GM12874 (cell line): ENCODE measurements around the gene SEC14L1.

Experiments
- CTCF ChIP-seq: IDR thresholded peaks from 2 replicates; pipeline ENCODE4 v1.5.1; 2011; ENCODE audit warnings: low read depth, mild to moderate bottlenecking, control low read depth, low read length, moderate library complexity; ENCODE audit not compliant: insufficient read depth

Gene SEC14L1

DNA sequence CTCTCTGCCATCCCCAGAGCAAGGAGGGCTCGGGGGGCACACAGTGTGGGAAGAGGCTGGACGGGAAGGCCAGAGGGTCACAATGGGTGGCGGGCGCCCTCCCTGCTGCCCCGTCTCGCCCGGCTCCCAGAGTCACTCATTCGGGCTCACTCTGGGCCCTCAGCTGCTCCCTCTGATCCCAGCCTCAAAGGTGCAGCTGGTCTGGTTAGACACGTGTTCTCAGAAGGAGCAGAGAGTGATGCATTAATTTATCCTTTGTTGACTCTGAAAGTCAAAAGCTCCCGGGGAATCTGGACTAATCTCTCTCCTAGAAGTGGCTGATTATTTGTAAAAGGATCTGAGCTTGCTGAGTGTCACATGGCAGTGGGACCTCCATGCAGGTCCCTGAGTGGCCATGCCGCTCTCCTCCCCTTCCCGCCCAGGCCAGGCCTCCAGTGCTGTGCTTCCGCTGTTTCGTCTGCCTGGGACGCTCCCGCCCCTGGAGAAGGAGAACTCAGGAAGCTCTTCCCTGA is 87.5 kb downstream of the SEC14L1 start:
- no peak for TF ChIP-seq CTCF

DNA sequence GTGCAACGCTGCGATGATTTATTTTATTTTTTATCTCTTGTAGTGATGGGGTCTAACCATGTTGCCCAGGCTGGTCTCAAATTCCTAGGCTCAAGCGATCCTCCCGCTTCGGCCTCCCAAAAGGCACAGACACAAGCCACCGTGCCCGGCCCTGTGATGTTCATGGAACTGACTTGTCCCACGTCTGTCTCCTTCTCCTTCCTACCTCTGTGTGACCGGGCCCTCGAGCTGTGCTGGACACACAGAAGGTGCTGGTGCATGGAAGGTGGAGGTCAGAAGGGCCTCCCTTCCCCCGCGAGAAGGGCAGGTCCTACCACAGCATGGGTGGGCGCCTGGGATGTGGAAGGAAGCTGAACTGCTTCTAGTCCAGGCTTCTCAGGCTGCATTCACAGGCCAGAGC is 88.0 kb downstream of the SEC14L1 start:
- no peak for TF ChIP-seq CTCF

GRCh38 chr17:77229786-77230435 is 89.1 kb downstream of the SEC14L1 start:
- TF ChIP-seq CTCF: no peak

DNA sequence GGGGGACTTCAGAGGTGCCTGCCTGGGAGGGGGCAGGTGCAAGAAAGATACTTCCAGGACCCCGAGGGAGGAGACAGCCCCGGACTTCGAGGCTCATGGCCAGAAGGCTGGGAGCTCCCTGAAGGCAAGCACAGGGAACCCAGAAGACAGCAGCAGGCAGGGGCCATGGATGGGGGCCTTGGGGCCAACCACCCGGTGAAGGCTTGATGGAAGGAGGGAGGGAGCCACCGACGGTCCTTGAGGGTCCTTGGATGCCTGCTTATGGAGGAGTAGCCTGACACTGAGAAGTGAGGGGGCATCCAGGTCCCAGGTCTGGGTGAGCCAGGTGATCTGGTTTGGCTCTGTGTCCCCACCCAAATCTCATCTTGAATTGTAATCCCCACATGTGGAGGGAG is 89.7 kb downstream of the SEC14L1 start:
- no peak for TF ChIP-seq CTCF

DNA sequence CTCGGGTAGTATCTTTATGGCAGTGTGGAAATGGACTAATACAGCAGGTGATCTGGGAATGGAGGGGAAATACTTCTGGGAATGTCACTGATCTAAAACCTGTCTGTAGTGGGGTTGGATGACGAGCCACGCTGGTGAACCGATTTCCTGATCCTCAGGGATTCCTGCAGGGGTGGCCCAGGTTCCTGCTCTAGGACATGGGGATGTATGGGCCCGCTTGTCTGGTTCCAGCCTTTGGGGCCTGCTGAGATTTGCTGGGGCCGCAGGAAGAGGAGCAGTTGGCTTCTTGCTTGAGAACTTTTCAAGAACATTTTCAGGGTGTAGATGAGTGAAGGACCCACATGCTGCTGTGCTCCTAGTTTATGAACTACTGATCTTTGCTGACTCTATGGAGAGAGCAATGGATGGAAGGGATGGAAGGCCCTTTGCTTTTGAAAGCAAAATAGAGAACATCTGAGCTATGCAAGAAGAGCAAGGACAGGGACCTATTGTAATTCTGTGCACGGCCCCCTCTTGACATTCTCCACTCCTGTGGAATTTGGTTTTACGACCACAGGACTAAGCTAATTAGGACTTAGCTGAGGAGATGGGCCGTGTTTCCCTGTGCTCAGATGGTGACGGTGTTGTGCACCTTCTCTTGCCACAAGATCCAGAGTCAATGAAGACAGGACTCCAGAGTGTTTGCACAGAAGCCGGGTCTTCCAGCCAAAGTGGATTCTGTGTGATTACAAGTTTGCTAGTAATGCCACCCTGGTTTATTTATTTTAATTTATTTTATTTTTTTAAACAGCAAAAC is 90.5 kb downstream of the SEC14L1 start:
- TF ChIP-seq CTCF: no peak

DNA sequence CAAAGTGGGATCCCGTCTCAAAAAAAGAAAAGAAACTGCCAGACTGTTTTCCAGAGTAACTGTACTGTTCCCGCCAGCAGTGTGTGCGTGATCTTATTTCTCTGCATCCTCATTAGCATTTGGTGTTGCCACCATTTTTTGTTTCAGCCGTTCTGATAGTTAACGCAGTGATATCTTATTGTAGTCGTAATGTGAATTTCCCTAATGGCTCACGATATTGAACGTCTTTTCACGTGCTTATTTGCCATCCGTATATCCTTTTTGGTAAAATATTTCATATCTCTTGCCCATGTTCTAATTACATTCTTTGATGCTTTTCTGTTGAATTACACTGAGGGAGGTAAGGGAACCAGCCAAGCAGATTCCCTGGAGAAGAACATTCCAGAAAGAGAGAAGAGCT is 92.4 kb downstream of the SEC14L1 start:
- no peak for TF ChIP-seq CTCF

- no peak for TF ChIP-seq CTCF
These were observed 93.0 kb downstream of the SEC14L1 start for GRCh38 chr17:77233635-77234334.
